GM15510 (cell line): ENCODE measurements around the gene OSBPL7.

Source experiments
- POLR2A ChIP-seq: IDR thresholded peaks from 3 replicates; pipeline ENCODE4 v1.6.1; 2011; ENCODE audit warnings: borderline replicate concordance; ENCODE audit not compliant: insufficient read length; ENCODE audit errors: extremely low read depth

The OSBPL7 gene

DNA sequence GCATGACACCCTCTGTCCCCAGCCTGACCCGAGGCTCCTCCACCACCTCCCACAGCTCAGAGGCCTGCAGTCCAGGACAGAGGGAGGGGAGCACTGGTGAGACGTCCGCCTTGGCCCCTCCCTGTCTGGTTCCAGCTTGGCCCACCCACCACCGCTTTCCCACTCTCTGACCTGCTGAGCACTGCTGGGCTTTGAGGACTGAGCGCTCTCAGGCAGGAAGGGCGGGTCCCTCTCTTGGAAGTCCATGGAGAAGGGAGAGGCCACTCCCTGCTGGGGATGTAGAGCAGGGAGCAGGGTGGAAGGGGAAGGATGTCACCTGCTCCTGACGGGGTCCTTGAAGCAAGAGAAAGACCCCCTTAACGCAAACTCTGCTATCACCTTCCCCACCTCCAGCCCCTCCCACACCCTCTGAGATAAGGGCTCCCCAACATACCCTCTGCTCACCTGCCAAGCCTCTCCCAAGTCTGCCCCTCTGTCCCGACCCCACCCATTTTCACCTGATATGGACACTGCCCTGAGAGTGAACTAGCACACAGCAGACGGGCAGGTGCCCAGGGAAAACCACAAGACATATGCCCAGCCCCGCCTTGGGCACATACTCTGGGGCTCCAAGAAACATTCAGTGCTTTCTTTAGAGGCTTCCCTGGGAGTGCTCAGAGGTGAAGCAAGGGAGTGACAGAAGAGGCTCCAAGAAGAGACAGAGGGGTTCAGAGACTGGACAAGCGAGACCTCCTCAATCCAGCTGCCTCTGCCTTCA, 1.4 kb downstream of the OSBPL7 start:
- no peak for TF ChIP-seq POLR2A

- no peak for TF ChIP-seq POLR2A
These were observed 2.1 kb downstream of the OSBPL7 start for GRCh38 chr17:47819475-47819874.

DNA sequence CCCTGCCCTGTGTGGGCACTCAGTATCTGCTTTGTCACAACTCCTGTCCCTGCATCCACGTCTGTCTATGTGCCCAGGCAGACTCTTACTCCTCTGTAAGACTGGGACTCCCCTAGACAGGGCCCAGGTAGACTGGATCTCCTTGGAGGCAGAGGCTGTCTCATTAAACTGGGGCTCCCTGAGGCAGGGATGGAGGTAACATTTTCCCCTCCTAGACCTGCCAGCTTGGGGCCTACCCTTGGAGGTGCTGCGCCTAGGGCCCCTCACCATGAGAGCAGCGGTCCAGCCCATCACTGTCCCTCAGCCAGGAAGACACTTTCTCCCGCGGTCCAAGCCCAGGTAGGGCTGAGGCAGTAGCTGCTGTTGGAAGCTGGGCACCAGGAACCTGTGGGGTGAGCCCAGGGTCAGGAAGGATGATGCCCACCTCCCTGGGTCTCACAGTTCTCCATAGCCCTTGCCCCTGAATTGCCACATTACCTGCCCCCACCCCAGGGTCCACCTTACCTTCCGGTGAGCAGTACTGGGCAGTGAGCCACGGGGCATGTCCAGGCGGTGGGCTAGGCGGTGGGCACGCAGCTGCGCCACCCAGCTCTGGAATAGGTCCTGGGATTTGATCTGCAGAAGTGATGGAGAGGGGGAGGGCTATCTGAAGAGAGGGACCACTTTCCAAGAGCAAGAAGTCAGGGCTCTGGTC, 3.4 kb downstream of the OSBPL7 start:
- no peak for TF ChIP-seq POLR2A

DNA sequence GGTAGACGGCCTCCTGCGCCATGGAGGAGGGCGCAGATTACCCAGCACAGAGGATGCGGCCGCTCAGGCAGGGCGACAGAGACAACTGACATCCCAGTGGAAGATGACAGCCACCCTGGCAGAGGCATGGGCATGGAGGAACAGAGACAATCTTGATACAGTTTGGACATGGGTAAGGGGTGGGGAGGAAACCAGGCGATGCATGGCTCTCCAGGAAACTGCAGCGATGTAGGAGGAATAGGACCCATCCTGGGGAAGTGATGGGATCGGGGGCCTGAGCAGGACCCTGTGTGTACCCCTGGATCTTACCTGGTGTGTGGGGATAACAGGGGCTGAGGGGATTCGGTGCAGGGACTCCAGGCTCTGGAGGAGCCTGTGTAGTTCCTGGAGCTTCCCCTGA, 4.6 kb downstream of the OSBPL7 start:
- TF ChIP-seq POLR2A, result no peak

DNA sequence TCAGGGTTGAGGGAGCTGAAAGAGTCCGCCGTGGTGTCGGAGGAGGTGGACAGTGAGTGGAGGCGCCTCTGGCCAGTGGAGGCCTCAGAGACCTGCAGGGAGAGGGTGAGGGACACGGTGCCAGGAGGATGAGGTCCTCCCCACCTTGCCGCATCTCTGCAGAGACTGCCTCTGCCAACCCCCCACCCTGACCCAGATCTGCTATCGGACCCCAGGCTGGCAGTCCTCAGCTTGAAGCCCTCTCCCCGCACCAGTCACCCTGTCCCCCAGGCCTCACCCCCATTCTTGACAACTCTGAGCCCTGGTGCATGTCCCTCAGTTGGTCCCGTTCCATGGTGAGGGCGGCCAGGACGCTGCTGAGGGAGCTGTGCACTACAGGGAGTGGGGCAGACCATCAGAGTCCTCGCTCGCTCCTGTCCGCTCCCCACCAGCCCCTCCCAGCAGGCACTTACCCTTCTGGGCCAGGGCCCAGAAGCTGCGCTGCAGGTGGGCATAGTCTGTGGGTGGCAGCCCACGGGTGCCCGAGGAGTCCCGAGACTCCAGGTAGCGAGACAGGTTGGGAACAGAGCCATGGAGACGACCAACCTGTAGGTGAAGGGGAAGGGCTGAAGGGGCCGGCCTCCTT, 5.4 kb downstream of the OSBPL7 start:
- no peak for TF ChIP-seq POLR2A

DNA sequence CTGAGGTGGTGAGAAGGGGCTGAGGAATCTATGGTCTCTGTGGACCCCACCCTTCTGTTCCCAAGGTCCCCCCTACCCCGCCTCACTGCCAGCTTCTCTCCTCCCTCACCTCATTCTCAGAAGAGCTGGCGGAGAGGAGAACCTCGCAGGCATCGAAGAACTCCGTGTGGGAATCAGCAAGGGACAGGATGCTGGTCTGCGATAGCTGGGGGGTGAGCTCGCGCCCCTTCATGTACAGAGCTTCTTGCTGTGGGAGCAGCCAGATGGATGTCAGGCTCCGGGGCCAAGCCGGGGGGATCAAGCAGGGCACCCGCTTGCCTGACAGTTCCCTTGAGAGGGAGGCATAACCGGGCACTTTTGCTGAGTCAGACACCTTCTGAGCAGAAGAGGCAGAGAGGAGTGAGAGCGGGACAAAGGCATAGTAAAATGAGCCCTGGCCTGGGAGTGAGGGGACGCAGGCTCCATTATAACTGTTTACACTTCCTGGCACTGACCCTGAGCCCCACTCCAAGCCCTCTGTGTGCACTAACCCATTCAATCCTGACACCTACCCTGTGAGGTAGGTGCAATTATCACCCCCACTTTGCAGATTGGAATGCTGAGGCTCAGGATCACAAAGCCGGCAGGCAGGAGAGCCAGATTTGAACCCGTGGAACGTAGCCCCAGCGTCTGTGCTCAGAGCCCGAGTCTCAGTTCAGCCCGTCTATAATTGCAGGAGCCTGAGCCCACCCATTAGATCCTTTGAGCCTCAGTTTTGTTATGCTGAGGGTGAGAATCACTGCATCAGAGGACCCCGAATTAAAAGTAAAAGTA, 6.3 kb downstream of the OSBPL7 start:
- no peak for TF ChIP-seq POLR2A

DNA sequence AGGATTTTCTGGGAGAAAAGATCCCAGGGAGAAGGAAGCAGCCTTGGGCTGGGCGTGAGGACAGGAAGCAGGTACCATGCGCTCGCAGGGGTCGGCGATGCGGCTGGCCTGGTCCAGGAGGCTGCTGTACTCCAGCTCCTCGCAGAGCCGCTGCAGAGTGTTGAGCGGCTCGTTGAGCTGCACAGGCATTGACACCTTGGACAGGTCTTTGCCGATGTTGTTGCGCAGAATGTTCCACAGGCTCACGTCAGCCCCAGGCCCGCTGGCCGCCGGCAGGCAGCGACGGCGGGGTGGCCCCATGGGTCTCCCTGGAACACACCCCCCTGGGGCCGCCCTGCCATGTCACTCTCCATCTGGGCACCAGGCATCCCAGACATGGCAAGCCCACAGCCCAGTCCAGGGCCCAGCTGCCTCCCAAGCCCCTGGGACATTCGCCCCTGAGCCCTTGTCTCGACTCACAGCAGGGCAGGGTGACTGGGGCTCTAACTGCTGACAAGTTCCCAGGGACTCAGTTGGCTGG, 8.0 kb downstream of the OSBPL7 start:
- no peak for TF ChIP-seq POLR2A

DNA sequence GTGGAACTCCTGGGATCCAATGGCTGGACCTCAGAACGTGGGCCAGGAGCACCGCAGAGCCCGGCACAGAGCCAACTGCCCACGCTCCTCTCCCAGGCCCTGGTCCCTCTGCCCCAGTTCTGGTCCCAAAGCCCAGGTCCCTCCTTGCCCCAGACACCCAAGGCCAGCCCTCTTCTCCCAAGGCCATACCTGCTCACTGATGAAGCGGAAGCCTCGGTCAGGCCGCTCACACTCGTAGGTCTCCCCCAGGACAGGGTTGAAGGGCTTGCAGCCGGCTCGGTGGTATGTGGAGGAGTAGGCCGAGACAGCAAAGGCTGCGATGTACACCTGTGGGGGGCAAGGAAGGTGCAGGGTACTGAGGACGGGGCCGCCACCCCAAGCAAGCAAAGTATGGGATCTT, 8.5 kb downstream of the OSBPL7 start:
- no peak for TF ChIP-seq POLR2A

DNA sequence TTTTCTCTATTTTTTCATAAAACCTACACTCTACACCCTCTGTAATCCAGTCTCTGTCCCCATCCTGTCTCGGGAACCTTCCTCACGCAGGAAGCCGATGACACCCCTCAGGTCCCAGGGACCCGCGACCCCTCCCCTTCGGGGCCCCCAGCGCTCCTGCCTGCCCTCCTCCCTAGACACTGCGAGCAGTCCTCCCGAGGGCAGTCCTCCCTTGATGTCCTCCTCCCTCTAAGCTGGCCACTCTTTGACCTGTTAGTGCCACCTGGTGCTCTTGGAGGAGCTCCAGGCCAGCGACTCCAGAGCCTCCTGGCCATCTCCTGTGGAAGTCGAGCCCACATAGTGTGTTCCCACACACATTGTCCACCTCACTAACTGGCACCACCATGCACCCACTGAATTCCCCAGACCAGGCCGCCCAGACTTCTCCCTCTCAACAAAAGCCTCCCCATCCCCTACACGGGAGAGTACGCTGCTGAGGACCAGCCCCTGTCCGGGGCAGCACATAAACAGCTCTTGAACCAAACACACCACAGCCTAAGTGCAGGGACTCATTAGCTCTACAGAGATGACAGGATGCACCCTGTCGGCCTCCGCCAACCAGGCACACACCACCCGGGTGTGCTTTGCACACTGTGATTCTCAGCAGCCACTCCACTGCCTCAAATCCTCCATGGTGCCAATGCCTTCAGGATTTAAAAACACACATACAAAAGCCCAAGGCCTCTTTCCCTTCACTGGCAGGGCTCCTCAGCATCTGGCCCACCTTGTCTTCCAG, 9.3 kb downstream of the OSBPL7 start:
- no peak for TF ChIP-seq POLR2A

- TF ChIP-seq POLR2A, result no peak
These were observed 9.9 kb downstream of the OSBPL7 start for GRCh38 chr17:47811709-47812108.

- no peak for TF ChIP-seq POLR2A
These were observed 10.5 kb downstream of the OSBPL7 start for GRCh38 chr17:47810901-47811635.

- TF ChIP-seq POLR2A, result no peak
These were observed 11.3 kb downstream of the OSBPL7 start for GRCh38 chr17:47810200-47810821.

DNA sequence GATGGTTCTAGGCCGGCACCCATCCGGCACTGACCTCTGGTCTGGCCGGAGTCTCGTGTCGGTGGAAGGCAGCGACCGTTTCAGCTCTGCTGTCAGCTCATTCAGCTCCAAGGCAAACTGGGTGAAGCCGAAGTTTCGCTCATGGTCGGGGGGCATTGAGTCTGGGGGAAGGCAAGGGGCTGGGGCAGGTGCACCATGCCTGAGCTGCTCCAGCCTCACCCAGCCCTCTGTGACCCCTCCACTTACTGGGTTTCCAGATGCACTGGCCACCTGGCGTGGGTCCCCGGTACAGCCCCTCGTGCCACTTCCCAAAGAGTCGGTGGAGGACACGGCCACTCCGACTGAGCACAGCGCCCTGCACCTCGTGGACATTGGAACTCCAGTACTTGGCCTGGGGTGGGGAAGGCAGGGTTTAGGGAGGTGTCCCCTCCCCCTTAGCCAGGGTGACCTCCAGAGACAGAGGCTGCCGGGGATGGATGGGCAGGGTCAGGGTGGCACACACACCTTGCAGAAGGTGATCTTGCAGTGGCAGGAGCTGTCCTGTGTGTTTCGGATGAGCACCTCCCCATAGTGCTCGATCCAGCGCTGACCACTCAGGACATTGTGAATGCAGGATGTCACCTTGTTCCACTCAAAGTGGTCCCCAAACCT, 12.6 kb downstream of the OSBPL7 start:
- TF ChIP-seq POLR2A, result no peak
